ENCODE measurements around the gene OVCA2. TPM values are rescaled to one million over a fixed set of nuclear protein-coding genes. Genes with fewer than 3 reads are reported as not detected.

OVCA2 gene
- total and polyA plus RNA-seq, 2 donors (not counting 3 experiments of a cell fraction or from before 2014, with no cell fraction given) = 41.3 to 84.2 TPM

DNA sequence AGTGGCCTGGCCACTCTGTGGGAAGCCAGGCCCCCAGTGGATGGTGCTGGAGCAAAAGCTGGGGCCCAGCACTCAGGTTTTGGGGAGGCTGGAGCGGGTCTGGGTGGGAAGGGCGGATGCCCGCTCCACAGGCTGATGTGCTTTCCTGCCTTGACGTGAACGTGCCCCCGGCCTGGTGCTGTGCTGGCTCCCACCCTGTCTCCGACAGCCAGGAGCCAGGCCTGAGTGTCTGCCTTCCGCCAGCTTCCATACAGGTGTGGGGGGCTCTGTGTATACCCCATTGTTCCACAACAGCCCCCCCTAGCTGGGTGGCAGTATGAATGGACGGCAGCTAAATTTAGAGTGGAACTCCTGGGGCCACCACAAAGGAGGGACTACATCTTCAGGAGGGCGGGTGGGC, 33.1 kb downstream of the OVCA2 start:
- Histone ChIP-seq H4K20me1 (replicated peaks; ENCODE audit: control insufficient read depth, extremely low read depth, insufficient read depth, low read length) (no peaks in the 10 kb centered on the region), H2AFZ (ENCODE audit: low read depth, low read length) (no peak overlapping the region), H3K4me1 (ENCODE audit: control insufficient read depth, extremely low read depth, insufficient read depth, low read length) (peaks cover 32% of the 10 kb centered on the region), H3K9me1 (replicated peaks; ENCODE audit: control insufficient read depth, extremely low read depth, insufficient read depth, low read length) (no peaks in the 10 kb centered on the region), H3K27ac (ENCODE audit: insufficient read depth, low read depth, low read length) (no peak overlapping the region), H3K36me3 (ENCODE audit: control insufficient read depth in 2 of 2, extremely low read depth in 1 of 2, insufficient read depth in 2 of 2, low read length in 2 of 2) (peaks cover 0 to 7% of the 10 kb centered on the region in 2 experiments), H3K9ac (replicated peaks; ENCODE audit: extremely low read depth, insufficient read depth, low read length) (no peak overlapping the region), H3K79me2 (ENCODE audit: control insufficient read depth, insufficient read depth, low read length) (no peaks in the 10 kb centered on the region), H3K4me2 (ENCODE audit: insufficient read depth, low read length) (no peak overlapping the region), H3K27me3 (ENCODE audit: control insufficient read depth in 2 of 2, insufficient read depth in 2 of 2, low read length in 2 of 2) (no peaks in the 10 kb centered on the region), H3K9me3 (replicated peaks; ENCODE audit: control insufficient read depth, insufficient read depth, low read length) (no peaks in the 10 kb centered on the region), H3K4me3 (replicated peaks in 1 of 3; ENCODE audit: insufficient read depth in 1 of 3, low read depth in 1 of 3, low read length in 3 of 3) (no peak overlapping the region)
- CTCF ChIA-PET = interaction anchor here (1.9 to 2.3 kb wide), 3 partner anchors 11 to 170 kb away, joined by 4 to 10 read pairs (median 7); no protein-coding TSS in a partner anchor
- no peak for DNase-seq (ENCODE audit: low read depth, low spot score)
- BruUV-seq (replicated peaks) = no TSS peak
- intact Hi-C loops (cut with micrococcal nuclease) = no loop called here
- no peak for FAIRE-seq
- dilution Hi-C loops (cut with MboI; ENCODE audit: extremely low pct_ligation_motif_present, low sequenced_read_pairs) = no loop called here
- TF ChIP-seq POLR2A (IDR thresholded peaks at IDR 0.05; ENCODE audit: low read depth, low read length) (no peak), MYC (IDR thresholded peaks at IDR 0.05; ENCODE audit: low read depth, low read length) (no peak), MAX (IDR thresholded peaks at IDR 0.05; ENCODE audit: insufficient read depth, insufficient read length) (no peak)
- POLR2A ChIA-PET = no interaction called here

- peaks cover 27% of the 10 kb centered on the region for H3K4me1 ChIP-seq (ENCODE audit: control insufficient read depth, extremely low read depth, insufficient read depth, low read length)
- H3K9me1 ChIP-seq (replicated peaks; ENCODE audit: control insufficient read depth, extremely low read depth, insufficient read depth, low read length) = no peaks in the 10 kb centered on the region
- H2AFZ ChIP-seq (ENCODE audit: low read depth, low read length) = no peak overlapping the region
- no peaks in the 10 kb centered on the region for H3K9me3 ChIP-seq (replicated peaks; ENCODE audit: control insufficient read depth, insufficient read depth, low read length)
- H4K20me1 ChIP-seq (replicated peaks; ENCODE audit: control insufficient read depth, extremely low read depth, insufficient read depth, low read length) = no peaks in the 10 kb centered on the region
- ChIA-PET CTCF (interaction anchor here (1.9 to 2.3 kb wide), 3 partner anchors 10 to 169 kb away, joined by 4 to 10 read pairs (median 7); no protein-coding TSS in a partner anchor), POLR2A (no interaction called here)
- no peaks in the 10 kb centered on the region for H3K27me3 ChIP-seq (ENCODE audit: control insufficient read depth in 2 of 2, insufficient read depth in 2 of 2, low read length in 2 of 2)
- peaks cover 0 to 4% of the 10 kb centered on the region in 2 experiments for H3K36me3 ChIP-seq (ENCODE audit: control insufficient read depth in 2 of 2, extremely low read depth in 1 of 2, insufficient read depth in 2 of 2, low read length in 2 of 2)
- H3K4me3 ChIP-seq (replicated peaks in 1 of 3; ENCODE audit: insufficient read depth in 1 of 3, low read depth in 1 of 3, low read length in 3 of 3) = no peak overlapping the region
- no peak for DNase-seq (ENCODE audit: low read depth, low spot score)
- no peaks in the 10 kb centered on the region for H3K79me2 ChIP-seq (ENCODE audit: control insufficient read depth, insufficient read depth, low read length)
- H3K9ac ChIP-seq (replicated peaks; ENCODE audit: extremely low read depth, insufficient read depth, low read length) = no peak overlapping the region
- no peak overlapping the region for H3K27ac ChIP-seq (ENCODE audit: insufficient read depth, low read depth, low read length)
- intact Hi-C loops (cut with micrococcal nuclease) = no loop called here
- no TSS peak for BruUV-seq (replicated peaks)
- no peak for TF ChIP-seq FOS (IDR thresholded peaks at IDR 0.05; ENCODE audit: borderline replicate concordance, insufficient read depth, low read length)
- TF ChIP-seq EZH2 (IDR thresholded peaks at IDR 0.05; ENCODE audit: borderline replicate concordance, low read depth, low read length, severe bottlenecking) = no peak
- no peak for TF ChIP-seq MYC (IDR thresholded peaks at IDR 0.05; ENCODE audit: low read depth, low read length)
- no peak for TF ChIP-seq POLR2A (IDR thresholded peaks at IDR 0.05; ENCODE audit: low read depth, low read length)
- no peak for TF ChIP-seq GATA2 (IDR thresholded peaks at IDR 0.05; ENCODE audit: insufficient read depth, insufficient read length, low read depth, low read length)
- TF ChIP-seq MAX (IDR thresholded peaks at IDR 0.05; ENCODE audit: insufficient read depth, insufficient read length) = no peak
- TF ChIP-seq CTCF (IDR thresholded peaks at IDR 0.05; ENCODE audit: extremely low read depth in 1 of 2, insufficient read depth in 1 of 2, low read depth in 1 of 2, low read length in 2 of 2) = no peak
- no peak for TF ChIP-seq POLR2AphosphoS5 (IDR thresholded peaks at IDR 0.05; ENCODE audit: insufficient read depth, low read depth, low read length)
- no peak for TF ChIP-seq JUN (IDR thresholded peaks at IDR 0.05; ENCODE audit: borderline replicate concordance, insufficient read depth, insufficient read length, low read depth)
- no peak overlapping the region for H3K4me2 ChIP-seq (ENCODE audit: insufficient read depth, low read length)
- no peak for FAIRE-seq
- dilution Hi-C loops (cut with MboI; ENCODE audit: extremely low pct_ligation_motif_present, low sequenced_read_pairs) = no loop called here
These were observed 33.7 kb downstream of the OVCA2 start for GRCh38 chr17:2075336-2076086.

All from endothelial cell of umbilical vein (primary cell).